ENCODE data around the gene PLCB2. TPM values are rescaled to one million over a fixed set of nuclear protein-coding genes. Genes with fewer than 3 reads are reported as not detected.

The PLCB2 gene
- total RNA-seq, 4 donors from 2014 or later = 1.7 to 7.2 (median 4.1) TPM

GRCh38 chr15:40303576-40303975 is 4.2 kb downstream of the PLCB2 start:
- Histone ChIP-seq H3K9me3 (no peaks in the 10 kb centered on the region), H3K36me3 (no peaks in the 10 kb centered on the region), H3K27ac (no peak overlapping the region), H3K4me3 (replicated peaks in 1 of 3) (no peak overlapping the region), H3K27me3 (no peaks in the 10 kb centered on the region), H3K4me1 (no peaks in the 10 kb centered on the region)
- 97 to 100% methylated on average over 2 of the region's 2 CpGs for WGBS, 2 donors
- DNase-seq = no peak
- TF ChIP-seq POLR2A (IDR thresholded peaks at IDR 0.05) (no peak), CTCF (IDR thresholded peaks at IDR 0.05) (no peak)
- intact Hi-C loops (cut with DNase I) = no loop called here

- Histone ChIP-seq H3K27me3 (no peaks in the 10 kb centered on the region), H3K4me3 (replicated peaks in 1 of 3) (no peak overlapping the region), H3K27ac (no peak overlapping the region), H3K36me3 (no peaks in the 10 kb centered on the region), H3K9me3 (no peaks in the 10 kb centered on the region), H3K4me1 (no peaks in the 10 kb centered on the region)
- no peak for DNase-seq
- intact Hi-C loops (cut with DNase I) = no loop called here
- TF ChIP-seq CTCF (IDR thresholded peaks at IDR 0.05) (no peak), POLR2A (IDR thresholded peaks at IDR 0.05) (no peak)
- 62 to 68% methylated on average over 10 of the region's 11 CpGs for WGBS, 2 donors
Observed at GRCh38 chr15:40302981-40303380, 4.8 kb downstream of the PLCB2 start.

GRCh38 chr15:40302288-40302886 is 5.3 kb downstream of the PLCB2 start:
- Histone ChIP-seq H3K27me3 (no peaks in the 10 kb centered on the region), H3K27ac (no peak overlapping the region), H3K4me1 (no peaks in the 10 kb centered on the region), H3K4me3 (replicated peaks in 1 of 3) (no peak overlapping the region), H3K9me3 (no peaks in the 10 kb centered on the region), H3K36me3 (no peaks in the 10 kb centered on the region)
- DNase-seq = no peak
- intact Hi-C loops (cut with DNase I) = no loop called here
- TF ChIP-seq POLR2A (IDR thresholded peaks at IDR 0.05) (no peak), CTCF (IDR thresholded peaks at IDR 0.05) (no peak)
- WGBS, 2 donors = 83 to 94% methylated on average over 11 to 19 of the region's 19 CpGs

- Histone ChIP-seq H3K27ac (no peak overlapping the region), H3K9me3 (no peaks in the 10 kb centered on the region), H3K27me3 (no peaks in the 10 kb centered on the region), H3K4me1 (peaks cover 0 to 4% of the 10 kb centered on the region in 2 donors), H3K36me3 (no peaks in the 10 kb centered on the region), H3K4me3 (replicated peaks in 1 of 3) (no peak overlapping the region)
- TF ChIP-seq POLR2A (IDR thresholded peaks at IDR 0.05) = no peak
- no peak for TF ChIP-seq CTCF (IDR thresholded peaks at IDR 0.05)
- DNase-seq = no peak
- WGBS, 2 donors = 60 to 67% methylated on average over 12 of the region's 12 CpGs
- intact Hi-C loops (cut with DNase I) = no loop called here
Observed at GRCh38 chr15:40301467-40302179, 6.1 kb downstream of the PLCB2 start.

- H3K36me3 ChIP-seq = no peaks in the 10 kb centered on the region
- intact Hi-C loops (cut with DNase I) = no loop called here
- DNase-seq = no peak
- peaks cover 7 to 13% of the 10 kb centered on the region in 2 donors for H3K4me1 ChIP-seq
- H3K27me3 ChIP-seq = no peaks in the 10 kb centered on the region
- no peaks in the 10 kb centered on the region for H3K9me3 ChIP-seq
- no peak overlapping the region for H3K27ac ChIP-seq
- H3K4me3 ChIP-seq (replicated peaks in 1 of 3) = no peak overlapping the region
- 89% methylated on average over 2 of the region's 2 CpGs for WGBS, 2 donors
- no peak for TF ChIP-seq CTCF (IDR thresholded peaks at IDR 0.05)
Observed at GRCh38 chr15:40300771-40301170, 7.0 kb downstream of the PLCB2 start.

Measured in thyroid gland (tissue), 4 donors.